ENCODE data around the gene DNM1.
"Not testable (repeated sequence)": the region's sequence is repeated elsewhere in the genome, so short reads cannot be mapped to it uniquely, and the experiment has no call there.

DNM1 gene

DNA sequence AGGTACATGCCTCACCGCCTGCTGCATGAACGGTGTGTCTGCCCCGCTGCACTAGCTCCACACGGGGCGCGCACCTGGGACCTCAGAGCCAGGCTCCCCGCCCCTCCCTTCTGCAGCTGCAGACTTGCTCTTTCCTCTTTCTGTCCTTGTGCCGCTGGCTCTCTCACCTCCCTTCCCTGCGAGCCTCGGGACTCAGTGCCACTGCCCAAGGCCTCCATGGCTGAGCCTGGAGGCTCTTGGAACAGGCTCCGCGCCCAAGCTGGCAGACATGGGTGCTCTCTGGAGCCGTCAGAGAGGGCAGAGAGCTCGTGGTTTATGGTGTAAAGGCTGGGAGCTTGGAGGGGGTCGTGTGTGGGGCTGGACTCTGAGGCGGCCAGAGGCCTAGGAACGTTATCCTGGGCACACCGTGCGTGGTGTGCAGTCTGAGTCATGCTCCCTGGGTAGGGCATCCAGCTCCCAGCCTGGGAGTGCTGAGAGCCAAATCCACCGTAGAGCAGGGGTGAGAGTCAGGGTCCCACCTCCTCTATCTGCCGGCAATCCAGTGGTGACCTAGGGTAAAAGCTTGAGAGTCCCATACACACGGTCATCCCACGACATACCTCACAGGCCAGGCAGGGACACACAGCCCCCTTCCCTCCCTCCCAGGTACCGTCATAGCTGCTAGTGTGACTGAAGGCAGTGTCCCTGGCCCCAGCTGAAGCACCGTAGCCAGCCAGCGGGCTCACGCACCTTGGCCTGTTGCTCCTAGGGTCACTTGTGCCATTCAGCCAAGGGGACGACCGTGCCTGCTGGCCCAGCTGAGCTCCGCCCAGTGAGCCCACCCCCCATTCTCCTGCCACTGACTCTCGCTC, 50.2 kb downstream of the DNM1 start:
- no peak for DNase-seq

GRCh38 chr9:128253991-128254346, 50.8 kb downstream of the DNM1 start:
- no peak for DNase-seq

- DNase-seq, result no peak
Measured at GRCh38 chr9:128254362-128254761, 51.2 kb downstream of the DNM1 start.

- peak; percentile 21 for DNase-seq
Measured at GRCh38 chr9:128254855-128255759, 51.9 kb downstream of the DNM1 start.

- no peak for DNase-seq
Measured at GRCh38 chr9:128257086-128257825, 54.1 kb downstream of the DNM1 start.

DNA sequence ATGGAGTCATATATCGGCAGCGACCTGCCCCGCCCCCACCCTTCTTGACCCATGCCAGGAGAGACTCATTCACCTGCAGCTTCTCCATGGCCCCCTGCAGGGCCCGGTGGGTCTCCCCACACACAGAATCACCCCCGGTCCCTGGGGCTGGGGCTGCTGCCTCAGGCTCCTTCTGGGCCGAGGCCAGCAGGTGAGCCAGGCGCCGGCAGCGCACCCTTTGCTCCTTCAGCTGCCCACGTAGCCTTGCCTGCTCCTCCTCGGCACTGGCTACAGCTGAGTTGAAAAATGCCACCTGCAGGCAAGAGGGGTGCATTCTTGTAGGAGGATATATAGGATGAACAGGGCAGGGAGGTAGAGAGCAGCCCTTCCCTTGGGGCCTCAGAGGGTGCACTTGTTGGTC, 54.7 kb downstream of the DNM1 start:
- no peak for DNase-seq

DNA sequence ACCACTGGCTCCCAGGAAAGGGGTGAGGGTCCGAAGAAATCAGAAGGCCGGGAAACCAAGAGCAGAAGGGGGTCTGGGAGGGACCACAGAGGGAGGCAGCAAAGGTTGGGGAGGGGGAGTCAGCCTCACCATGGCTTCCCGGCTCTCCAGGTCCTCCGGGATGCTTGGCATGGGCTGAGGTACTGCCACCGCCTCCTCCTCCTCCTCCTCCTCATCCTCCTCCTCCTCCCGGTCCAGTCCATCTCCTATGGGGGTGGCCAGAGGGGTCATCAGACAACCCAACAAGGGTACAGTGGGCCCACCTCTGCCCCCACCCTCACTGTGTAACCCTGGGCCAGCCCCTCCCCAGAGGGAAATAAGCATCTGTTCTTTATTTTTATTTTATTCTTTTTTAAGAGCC, 55.1 kb downstream of the DNM1 start:
- no peak for DNase-seq

DNA sequence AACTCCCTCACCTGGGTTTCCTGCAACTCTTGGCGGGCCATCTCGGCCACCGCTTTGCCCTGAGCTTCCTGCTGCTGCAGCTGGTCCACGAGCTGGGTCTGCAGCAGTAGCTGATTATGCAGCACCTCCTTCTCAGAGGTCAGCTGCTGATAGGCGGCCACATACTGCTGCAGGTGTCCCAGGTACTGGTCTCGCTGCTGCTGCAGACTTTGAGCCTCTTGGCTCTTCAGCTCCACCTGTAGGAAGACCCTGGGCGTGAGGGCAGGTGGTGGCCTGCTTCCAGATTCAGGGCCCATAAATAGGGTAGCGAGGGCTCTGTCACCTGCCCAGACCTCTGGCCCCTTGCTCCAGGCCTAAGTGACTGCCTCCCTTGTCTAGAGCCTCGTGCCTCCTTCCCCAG, 56.0 kb downstream of the DNM1 start:
- no peak for DNase-seq

GRCh38 chr9:128260340-128260739, 57.2 kb downstream of the DNM1 start:
- DNase-seq, result no peak

DNA sequence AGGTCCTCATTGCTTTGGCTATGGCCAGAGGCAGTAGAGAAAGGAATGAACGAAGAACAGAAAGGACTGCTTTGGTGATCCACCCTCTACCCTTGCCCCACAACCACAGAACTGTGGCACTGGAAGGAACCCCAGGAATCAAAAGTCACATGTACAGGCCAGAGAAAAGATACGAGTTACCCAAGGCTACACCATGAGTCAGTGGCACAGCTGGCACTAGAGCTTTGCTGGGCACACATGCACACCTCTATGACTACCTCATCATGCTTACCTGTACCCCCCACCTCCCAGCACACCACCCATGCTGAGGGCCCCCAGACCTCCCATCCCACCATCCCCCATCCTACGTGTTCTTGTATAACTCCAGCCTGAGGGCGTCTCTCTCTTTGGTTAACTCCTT, 59.5 kb downstream of the DNM1 start:
- DNase-seq, result no peak

DNA sequence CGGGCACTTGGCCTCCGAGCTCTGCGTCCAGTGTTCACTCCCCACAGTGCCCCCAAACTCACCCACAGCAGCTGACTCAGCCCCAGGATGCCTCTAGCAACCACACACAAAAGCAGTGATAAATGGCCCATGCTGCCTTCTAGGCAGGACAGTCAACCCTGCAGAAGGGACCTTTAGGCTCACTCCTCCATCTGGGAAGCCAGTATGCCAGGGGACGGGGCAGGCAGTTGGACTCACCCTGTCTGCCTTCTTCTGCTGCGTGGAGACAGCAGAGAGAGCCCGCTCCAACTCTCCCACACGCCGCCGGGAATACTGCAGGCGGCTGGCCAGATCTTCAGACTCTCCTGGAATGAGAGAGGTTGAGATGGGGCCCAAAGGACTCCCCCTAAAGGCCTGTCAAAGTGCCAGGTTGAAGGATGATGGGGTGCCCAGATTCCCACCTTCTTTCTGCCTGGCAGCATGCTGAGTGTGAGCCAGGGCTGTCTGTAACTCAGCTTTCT, 62.2 kb downstream of the DNM1 start:
- no peak for DNase-seq

GRCh38 chr9:128266868-128267590, 63.9 kb downstream of the DNM1 start:
- no peak for DNase-seq

GRCh38 chr9:128271112-128271511, 67.9 kb downstream of the DNM1 start:
- DNase-seq, result no peak

DNA sequence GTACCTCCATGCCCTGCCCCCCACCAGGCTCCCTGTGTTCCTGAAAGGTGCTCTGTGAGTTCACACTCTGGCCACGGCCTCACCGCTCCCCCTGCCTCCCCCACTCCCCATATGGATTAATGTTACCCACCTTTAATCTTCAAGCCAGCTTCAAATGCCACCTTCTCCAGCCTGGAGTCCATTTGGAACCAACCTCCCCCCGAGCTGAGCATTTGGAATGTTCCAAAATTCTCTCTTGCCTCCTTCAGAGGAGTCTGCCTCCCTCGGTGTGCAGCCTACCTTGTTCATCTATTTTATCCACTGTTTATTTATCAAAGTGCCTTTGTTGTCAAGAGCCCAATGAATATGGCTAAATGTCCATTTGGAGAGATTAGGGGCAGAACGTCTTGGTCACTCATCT, 68.3 kb downstream of the DNM1 start:
- DNase-seq, result no peak

- DNase-seq, result no peak
Measured at GRCh38 chr9:128274245-128274644, 71.1 kb downstream of the DNM1 start.

- DNase-seq, result no peak
Measured at GRCh38 chr9:128275198-128276007, 72.2 kb downstream of the DNM1 start, which contains the start of gene GOLGA2. TSS of gene GOLGA2 (minus strand) at chr9:128276007. CDS start at chr9:128275976, 31 bp downstream.

- DNase-seq, result peak; percentile 99
Measured at GRCh38 chr9:128276008-128276573, 72.9 kb downstream of the DNM1 start, which contains the start of gene SWI5. TSS of gene SWI5 (plus strand) at chr9:128276276.

DNA sequence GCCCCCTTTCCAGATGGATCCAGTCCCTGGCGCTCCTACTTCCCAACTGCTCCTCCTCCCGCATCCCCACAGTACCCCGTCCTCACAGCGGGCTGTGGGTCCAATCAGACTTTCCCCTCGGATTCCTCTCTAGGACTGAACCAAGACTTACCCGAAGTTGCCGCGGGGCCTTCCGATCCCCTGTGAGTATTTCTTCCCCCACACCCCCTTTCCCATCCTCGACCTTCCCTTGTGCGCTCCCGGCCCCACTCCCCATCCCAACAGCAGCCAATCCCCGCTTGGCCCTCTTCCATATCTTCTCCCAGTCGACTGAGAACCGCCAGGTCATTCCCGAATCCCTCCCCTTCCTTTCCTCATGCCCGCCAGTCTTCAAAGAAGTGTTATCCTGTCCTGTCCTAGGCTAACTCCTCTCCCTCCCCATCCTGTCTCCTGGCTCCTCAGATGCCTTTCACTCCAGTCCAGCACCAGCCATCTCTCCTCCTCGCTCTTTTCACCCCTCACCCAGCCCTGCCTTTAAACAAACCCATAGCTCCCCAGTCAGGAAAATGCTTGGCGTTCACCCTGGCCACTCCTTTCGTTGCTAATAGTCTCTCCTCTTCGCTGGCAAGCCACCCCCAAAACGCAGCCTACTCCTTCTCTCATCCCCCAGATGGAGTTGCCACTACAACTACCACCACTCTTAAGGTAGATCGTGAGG, 73.5 kb downstream of the DNM1 start:
- DNase-seq, result peak; percentile 43

DNA sequence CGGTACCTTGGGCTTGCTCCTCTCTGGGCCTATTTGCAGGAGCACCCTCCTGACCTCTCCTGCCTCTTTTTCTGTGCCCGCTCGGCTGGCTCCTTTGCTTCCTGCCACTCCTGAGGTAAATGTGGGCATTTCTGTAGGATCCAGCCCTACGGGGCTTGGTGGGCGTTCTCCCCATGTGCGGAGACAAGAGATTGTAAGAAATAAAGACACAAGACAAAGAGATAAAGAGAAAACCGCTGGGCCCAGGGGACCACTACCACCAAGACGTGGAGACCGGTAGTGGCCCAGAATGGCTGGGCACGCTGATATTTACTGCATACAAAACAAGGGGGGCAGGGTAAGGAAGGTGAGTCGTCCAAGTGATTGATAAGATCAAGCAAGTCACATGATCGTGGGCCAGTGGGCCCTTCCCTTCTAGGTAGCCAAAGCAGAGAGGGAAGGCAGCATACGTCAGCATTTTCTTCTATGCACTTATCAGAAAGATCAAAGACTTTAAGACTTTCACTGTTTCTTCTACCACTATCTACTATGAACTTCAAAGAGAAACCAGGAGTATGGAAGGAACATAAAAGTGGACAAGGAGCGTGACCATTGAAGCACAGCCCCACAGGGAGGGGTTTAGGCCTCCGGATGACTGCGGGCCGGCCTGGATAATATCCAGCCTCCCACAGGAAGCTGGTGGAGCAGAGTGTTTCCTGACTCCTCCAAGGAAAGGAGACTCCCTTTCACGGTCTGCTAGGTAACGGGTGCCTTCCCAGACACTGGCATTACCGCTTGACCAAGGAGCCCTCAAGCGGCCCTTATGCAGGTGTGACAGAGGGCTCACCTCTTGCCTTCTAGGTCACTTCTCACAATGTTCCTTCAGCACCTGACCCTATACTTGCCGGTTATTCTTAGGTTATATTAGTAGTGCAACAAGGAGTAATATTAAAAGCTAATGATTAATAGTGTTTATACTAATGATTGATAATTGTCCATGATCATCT, 76.2 kb downstream of the DNM1 start:
- DNase-seq, result not testable (repeated sequence)
